CD4-positive, alpha-beta T cell treated with Interleukin-15 for 4 hours (primary cell): ENCODE data around the gene JAKMIP2.
"Not testable (repeated sequence)": the region's sequence is repeated elsewhere in the genome, so short reads cannot be mapped to it uniquely, and the experiment has no call there.

ENCODE experiments used
- DNase-seq: peaks from one replicate; pipeline ENCODE4 v3.0.0-alpha.2; 2020; ENCODE audit warnings: low spot score

Gene JAKMIP2

DNA sequence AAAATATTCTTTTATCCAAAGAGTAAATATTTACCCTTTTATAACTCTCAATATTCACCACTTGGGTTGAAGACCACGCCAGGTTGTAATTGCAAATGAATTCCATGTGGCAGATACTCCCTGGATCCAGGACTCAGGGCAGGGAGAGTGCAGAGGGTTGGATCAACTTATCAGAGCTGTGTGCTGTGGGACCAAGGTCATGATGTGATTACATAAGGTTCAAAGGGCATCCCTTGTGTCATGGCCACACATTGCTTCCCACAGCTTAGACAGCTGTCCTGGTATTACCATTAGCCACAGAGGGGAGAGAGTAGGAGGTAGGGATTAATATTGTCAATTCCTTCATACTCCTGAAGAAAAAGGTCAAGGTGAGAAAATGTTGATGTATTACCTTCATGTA is 133.9 kb downstream of the JAKMIP2 start:
- DNase-seq = no peak

DNA sequence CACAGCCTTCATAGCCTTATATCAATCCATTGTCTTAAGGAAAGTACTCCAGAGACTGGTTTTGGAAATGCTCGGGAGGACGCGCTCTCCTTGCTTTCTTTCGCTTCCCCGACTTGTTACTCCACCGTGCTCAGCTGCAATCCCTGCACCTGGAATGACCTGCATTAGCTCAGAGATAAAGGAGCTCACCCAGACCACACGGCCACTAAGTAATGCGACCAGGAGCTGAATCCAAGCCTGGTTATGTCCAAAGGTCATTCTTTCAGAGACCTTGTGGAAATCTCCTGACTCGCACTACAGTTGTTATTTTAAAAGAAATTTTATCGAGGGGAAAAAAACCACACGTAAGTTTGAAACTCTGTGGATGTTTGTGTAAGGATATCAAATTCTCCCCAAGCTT is 137.3 kb downstream of the JAKMIP2 start:
- DNase-seq = no peak

DNA sequence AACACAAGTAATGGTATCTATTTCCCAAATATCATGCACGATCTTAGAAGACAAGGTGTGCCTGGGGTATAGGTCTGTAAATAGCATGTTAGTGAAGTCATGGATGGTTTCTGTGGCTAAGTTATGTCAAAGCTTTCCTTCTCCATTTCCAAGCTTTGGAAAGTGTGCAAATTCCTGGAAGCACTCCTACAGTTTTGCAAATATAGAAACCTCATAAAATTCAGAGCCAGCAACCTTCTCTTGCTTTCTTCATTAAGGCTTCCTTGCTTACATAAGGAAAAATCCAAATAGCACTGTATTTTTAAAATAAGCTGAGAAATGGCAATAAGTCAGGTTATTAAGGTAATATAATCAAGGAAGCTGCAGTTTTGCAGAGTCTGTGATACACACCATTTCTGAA is 138.1 kb downstream of the JAKMIP2 start:
- DNase-seq = no peak

DNA sequence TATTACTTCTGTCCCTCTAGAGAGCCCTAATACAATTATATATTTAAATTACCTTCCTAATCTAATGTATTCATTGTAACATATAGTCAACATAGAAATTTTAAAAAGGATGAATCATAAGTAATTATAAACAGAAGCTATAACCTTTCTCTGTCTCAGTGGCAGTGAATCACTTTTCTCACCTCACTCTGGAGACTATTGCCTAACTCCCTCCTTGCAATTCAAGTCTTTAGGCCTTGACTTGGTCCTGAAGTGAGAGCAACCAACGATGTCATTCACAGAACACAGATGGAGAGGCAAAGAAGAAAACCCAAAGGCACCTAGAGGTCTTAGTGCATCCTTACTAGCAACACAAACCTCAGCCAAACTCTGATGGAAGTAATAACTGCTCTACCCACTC is 139.4 kb downstream of the JAKMIP2 start:
- DNase-seq = no peak

DNA sequence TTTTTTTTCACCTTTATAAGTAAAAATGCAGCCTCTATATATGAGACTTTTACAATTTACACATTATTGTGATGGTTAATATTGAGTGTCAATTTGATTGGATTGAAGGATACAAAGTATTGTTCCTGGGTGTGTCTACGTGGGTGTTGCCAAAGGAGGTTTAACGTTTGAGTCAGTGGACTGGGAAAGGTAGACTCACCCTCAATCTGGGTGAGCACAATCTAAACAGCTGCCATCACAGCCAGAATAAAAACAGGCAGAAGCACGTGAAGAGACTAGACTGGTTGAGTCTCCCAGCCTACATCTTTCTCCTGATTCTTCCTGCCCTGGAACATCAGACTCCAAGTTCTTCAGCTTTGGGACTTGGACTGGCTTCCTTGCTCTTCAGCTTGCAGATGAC is 139.9 kb downstream of the JAKMIP2 start:
- no peak for DNase-seq

DNA sequence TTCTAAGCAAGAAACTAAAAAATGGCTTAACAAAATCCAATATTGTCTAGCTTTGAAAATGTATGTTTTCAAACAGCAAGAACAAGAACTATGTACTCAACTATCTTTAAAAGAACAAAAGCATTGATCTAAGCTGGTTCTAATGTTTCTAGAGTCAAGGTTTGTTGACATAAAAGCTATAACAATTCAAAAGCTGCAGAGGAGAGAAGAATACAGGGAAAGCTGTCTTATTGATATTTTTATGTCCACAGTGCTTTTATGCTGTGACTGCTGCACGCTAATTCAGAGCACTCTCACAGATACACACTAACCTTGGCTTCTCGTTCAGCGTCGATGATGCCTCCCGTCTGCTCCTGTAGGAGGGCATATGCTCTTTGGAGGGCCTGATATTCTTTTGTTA is 143.2 kb downstream of the JAKMIP2 start:
- DNase-seq = no peak

DNA sequence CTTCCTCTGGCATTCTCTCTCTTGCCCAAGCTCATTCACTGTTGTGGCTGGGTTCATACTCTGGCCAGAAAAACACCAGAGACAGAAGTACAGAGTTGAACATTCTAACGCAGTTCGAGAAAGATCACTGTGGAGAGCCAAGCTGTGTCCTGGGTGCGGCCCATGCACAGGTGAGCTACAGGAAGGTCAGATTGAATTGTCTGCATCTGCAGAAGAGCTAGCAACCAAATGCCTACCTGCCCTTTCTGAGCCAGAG is 145.9 kb downstream of the JAKMIP2 start:
- no peak for DNase-seq

DNA sequence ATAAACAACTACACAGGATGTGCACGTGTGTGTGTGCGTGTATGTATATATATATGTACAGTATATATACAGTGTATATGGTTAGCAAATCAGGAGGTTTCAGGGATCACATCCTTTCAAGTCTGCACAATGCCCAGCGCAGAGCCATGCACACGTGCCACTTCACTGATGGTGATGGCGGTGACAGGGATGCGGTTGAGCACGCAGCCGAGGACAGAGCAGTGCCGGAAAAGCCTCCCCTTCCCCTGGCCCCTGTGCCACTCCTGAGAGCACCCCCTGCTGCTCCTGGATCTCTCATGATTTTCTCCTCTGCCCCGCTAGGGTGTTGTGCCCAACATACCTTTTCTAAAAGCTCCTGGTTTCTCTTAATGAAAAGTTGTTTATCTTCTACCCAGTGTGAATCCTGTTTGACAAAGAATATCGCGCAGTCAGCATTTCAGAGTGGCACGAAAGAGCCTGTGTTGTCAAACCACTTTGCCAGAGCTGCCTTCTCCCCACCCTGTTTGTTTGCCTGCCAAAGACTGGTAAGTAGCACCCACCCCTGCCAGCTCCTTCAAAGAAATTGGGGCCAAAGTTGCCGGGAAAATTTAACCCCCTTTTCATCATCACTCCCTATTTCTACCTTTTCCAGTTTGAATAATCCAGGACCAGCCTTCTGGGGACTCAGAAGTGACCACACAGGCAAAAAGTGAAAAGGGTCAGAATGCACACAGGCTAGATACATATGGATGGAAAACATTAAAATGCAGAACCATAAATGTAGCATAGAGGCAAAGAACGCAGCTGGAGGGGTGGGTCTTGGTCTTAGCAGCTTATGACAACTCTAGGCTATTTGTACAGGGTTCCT is 146.4 kb downstream of the JAKMIP2 start:
- no peak for DNase-seq

DNA sequence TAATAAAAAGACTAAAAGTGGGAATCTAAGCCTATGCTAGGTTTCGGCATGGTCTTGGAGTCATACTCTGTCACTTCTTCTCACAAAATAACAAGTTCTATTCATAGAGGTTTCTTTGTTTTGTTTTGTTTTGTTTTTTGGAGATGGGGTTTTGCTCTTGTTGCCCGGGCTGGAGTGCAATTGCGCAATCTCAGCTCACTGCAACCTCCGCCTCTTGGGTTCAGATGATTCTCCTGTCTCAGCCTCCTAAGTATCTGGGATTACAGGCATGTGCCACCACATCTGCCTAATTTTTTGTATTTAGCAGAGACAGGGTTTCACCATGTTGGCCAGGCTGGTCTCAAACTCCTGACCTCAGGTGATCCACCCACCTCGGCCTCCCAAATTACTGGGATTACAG is 147.1 kb downstream of the JAKMIP2 start:
- DNase-seq = not testable (repeated sequence)

DNA sequence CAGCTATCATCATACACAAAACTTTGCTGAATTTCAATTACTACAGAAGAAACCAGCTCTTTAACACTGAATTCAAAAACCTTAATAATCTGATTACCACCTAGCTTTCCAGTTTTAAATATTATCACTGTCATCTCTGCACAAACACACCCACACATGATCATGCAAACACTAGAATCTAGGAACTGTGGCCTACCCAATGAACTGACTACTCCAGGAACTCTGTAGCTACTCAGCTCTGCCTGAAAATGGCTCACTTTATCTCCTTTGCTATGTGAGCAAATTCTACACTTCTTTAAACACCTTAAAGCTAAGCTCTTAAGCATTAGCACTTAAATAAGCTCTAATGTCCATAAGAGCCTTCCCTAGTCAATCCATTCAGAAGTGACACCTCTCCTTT is 149.4 kb downstream of the JAKMIP2 start:
- no peak for DNase-seq

DNA sequence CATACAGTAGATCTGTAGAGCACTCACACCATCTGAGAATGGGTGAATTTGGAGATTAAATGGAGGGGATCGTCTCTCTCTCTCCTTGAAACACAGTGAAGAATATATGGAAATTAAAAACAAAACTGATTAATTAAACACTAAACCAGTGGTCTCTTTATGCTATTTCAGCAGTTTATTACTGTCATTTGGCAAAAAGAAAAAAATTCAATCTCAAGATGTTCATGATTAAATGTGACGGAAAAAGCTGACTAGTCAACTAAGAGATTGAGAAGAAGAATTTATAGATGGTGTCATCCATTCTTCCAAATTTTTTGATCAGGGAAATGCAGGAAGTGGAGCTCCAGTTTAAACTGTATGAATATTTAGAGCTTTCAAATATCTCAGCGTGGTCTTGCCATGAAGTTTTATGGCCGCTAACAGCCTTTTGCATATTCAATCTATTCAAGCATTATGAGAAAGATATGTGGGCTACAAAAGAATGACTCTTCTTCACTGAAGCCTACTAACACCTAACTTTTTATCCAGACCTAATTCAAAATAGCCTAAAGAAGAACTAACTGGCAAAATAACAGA is 151.0 kb downstream of the JAKMIP2 start:
- no peak for DNase-seq

DNA sequence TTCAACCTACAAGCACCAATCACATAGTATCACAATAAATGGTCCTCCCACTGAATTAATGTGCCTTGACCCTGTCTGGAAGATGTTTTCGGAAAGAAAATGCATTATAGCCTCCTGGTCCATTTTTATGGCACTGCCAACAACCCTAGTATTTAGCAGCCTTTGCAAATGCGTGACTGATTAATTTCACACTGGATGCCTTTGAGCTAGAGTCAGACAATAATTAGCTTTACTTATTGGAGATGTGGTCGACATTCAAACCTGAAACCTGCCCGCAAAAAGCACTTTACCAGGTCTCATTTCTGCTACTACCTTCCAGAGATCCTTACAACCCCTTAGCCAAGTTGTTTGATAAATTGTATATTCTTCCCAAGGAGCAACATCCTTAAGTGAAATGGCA is 153.3 kb downstream of the JAKMIP2 start:
- DNase-seq = no peak

DNA sequence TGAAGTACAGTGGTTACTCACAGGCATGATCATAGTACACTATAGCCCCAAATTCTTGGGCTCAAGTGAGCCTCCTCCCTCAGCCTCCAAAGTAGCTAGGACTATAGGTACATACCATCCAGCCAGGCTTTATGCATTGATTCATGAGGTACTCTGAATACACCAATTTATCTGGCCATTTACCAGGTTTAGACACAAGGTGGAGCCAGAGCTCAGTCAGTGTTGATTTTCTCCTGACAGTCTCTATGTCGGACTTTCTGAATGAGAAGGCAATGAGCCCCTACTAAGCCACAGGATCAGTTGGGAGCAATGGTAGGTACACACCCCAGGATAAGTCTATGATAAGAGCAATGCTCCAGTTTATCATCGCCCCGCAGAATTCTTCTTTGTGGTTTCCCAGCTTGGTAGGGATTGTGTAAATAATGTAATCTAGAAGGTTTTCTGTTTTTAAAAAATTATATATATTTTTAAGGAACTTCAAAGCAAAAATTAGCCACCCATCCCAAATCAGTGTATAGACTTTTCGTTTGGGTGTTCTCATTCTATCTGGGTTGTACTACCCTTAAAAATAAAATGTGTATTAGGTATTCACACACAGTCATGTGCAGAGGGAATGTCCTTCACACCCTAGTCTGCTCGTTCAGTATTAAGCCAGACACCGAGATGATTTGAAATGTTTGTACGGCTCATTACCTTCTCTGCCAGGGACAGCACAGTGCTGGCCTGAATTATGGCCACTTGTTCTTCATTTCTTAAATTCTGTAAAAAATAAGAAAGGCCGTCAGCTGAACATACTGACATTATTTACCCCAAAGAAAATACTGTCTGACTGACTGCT is 154.3 kb downstream of the JAKMIP2 start:
- DNase-seq = peak; percentile 72

DNA sequence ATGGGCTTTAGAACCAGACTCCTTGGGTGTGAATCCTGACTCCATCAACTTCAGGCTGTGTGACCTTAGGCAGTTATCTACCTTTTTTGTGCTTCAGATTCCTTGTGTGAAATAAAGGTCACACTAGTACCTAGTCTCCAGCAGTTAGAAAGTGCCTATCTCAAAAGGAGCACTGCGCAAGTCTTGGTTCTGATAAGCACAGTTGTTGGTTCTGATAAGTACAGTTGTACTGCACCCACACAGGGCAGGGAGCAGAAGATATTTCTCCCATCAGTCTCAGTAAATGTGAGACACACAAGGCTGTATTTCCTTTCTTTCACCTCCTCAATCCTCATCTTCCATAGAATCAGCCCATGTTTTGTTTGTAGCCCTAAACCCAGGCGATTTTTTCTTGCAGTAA is 156.1 kb downstream of the JAKMIP2 start:
- no peak for DNase-seq

DNA sequence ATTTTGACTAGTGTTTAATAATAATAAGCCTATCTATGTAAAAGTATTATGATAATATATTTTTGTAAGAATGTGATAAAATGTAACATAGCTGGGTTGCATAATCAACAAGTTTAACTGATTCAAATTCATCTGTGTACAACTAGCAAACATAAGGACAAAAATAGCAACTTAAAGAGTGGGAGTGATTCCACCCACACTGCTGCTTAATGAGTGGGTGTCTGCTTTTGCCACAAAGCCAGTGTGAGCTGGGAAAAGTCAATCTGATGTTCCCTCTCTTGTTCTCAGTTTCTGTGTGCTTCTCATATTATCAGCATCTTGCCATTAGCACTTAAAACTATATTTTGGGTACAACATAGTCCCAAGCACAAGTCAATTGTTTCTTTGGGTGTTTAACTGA is 161.5 kb downstream of the JAKMIP2 start:
- DNase-seq = no peak

DNA sequence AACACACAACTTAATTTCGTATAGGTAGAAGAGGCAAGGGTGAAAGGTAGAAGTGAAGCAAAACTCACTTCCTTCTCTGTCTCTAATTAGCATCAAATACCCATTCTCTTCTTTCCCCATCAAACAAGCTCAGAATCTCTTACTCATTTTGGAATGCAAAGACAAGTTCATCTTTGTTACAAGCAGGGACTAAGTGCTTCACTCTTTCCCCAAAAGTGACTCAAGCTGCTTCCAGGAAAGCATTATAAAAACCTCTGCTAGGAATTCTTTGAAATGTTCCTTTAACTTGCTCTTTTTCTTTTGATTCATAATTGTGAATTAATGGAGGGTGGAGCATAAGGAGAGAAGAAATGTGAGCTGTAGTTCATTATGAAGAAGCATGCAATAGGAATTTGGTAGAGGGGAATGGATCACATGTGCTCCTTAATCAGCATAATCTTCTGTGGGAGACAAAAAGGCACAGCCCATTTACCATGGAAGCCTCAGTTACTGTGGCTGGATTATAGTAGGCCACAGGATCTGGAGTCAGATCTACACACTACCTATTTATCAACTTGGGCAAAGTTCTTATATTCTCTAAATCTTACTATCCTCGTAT is 163.1 kb downstream of the JAKMIP2 start:
- no peak for DNase-seq

DNA sequence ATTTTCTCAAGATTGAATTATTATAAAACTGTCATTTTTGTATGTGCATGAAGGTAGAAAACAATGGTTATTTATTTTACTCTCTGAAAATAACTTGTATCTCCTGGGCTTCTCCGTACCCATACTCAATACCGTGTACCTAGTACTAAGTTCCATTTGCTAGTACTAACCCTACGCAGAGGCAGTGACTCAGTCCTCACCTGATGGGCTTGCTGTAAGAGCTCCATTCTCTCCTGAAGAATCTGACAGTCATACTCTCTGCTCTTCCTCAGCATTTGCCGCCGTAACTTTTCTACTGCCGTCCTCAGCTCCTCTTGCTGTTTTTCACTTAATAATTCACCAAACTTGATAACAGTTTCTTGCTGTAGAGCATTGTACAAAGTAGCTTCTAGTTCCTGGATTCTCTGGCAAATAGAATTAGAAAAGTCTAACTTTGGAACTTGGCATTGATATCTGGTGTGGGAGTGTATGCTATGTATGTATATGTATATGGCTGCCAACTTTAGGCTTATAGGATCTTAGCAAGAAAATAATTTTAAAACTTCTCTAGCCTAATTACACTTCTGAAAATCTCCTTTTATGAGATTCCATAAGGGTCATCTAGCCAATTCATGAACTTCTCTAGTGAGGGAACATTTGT is 164.7 kb downstream of the JAKMIP2 start:
- DNase-seq = no peak

DNA sequence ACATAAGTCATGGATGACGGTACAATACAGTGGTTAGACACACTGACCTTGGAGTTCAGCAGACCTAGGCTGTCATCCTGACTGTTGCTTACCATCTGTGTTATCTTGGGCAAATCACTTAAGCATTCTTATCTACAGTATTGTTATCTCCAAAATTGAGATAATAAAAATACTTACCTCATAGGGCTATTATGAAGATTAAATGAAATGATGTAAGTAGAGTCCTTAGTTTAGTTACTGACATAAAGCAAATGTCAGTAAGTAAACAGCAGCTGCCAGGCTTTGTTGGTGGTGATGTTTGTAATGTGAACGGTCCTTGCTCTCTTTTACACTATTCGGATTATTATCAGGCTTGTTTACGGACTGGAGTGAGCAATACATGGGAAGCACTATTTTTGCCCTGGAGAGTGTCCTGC is 165.3 kb downstream of the JAKMIP2 start:
- DNase-seq = no peak

DNA sequence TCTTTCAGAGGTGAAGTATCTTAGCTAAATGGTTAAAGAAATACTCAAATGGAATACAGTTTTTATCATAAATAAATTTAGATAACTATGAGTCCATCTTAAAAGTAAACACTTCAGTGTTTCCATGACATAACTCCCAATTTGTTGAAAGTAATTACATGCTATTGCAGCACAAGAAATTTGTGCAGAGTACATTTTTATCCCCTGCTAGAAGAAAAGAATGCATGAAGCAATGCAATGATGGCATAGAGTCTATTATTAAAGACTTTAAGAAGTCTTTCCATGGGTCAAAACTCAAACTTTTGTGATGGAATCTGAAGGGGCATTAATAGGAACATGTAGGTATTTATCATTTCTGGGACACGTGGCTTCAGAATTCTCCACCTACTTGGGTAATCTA is 166.1 kb downstream of the JAKMIP2 start:
- no peak for DNase-seq

DNA sequence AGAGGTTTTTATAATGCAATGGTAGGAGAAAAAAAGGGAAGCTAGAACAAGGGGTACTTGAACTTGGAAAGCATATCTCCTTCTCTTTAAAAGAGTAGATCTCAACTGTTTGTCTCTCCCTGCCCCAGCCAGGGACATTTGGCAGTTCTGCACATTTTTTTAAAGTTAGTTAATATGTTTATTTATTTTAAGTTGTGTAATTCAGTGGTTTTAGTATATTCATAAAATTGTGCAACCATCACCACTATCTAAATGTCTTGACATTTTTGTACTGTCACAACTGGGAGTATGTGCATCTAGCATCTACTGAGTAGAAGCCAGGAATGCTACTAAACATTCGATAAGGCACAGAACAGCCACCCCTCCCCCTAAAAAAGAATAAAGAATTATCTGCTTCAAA is 169.2 kb downstream of the JAKMIP2 start:
- no peak for DNase-seq

DNA sequence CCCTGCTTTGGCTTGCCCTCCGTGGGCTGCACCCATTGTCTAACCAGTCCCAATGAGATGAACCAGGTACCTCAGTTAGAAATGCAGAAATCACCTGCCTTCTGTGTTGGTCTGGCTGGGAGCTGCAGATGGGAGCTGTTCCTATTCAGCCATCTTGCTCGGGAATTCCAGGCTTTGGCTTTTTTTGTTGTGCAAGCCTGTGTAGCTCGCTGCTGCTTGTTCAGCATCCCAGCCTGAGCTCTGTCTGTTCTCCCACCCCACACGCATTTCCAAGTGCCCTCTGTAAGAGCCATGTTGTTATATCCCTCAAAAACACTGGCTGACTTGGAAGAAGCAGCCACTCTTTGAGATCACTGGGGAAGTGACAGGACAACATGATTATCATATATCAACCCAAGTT is 171.0 kb downstream of the JAKMIP2 start:
- DNase-seq = no peak

DNA sequence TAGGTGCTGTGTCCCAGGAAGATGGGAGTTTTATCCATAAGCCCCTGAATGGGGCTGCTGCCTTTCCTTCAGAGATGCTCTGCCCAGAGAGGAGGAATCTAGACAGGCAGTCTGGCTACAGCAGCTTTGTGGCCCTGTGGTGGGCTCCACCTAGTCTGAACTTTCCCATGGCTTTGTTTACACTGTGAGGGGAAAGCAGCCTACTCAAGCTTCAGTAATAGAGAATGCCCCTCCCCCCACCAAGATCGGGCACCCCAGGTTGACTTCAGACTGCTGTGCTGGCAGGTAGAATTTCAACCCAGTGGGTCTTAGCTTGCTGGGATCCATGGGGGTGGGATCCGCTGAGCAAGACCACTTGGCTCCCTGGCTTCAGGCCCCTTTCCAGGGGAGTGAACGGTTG is 171.7 kb downstream of the JAKMIP2 start:
- no peak for DNase-seq
